Peyer's patch (tissue), 4 donors: ENCODE data around the gene NKD1.

Experiments
- CTCF ChIP-seq, 6 experiments: fragments of 450-650 bp in 4 of 6; fragments of 200-600 bp in 2 of 6; sonication (generic) in 1 of 6; IDR thresholded peaks; one replicate each; pipeline ENCODE4 v1.5.1; 2017 to 2019; ENCODE audit warnings: antibody characterized with exemption in 6 of 6, mild to moderate bottlenecking in 3 of 6, moderate library complexity in 1 of 6
- POLR2A ChIP-seq, 2 donors: fragments of 450-650 bp; IDR thresholded peaks; one replicate each; pipeline ENCODE4 v1.5.1; 2017; ENCODE audit warnings: antibody characterized with exemption in 2 of 2, mild to moderate bottlenecking in 2 of 2, moderate library complexity in 2 of 2

GRCh38 chr16:50562657-50563056, 14.5 kb downstream of the NKD1 start:
- TF ChIP-seq POLR2A (IDR thresholded peaks at IDR 0.05) (no peak), CTCF (IDR thresholded peaks at IDR 0.05) (no peak)
